HCT116 (cell line): ENCODE data around the gene LENG9. TPM values are rescaled to one million over a fixed set of nuclear protein-coding genes. Genes with fewer than 3 reads are reported as not detected.
"Not testable (repeated sequence)": the region's sequence is repeated elsewhere in the genome, so short reads cannot be mapped to it uniquely, and the experiment has no call there.

Experiments
- ATAC-seq: fragments of 200-7000 bp; cut with Tn5 transposase; 2 replicates; pipeline ENCODE4 v1.9.1; 2020; ENCODE audit warnings: mild to moderate bottlenecking, moderate library complexity
- BruUV-seq: library from RNA; stranded (reverse); fragments of 400-500 nt; replicated peaks from 2 replicates; lab custom pipeline; 2021; lab: Mats Ljungman, UMichigan
- CTCF ChIA-PET: fragments of 300-600 bp; sonication (Branson Sonifier 250); formaldehyde crosslinking; loops from one replicate; lab custom pipeline; 2021; ENCODE audit warnings: antibody characterized with exemption; lab: Charles Lee
- POLR2A ChIA-PET: fragments of 300-600, 350-600 bp; sonication (Branson Sonifier 250); formaldehyde crosslinking; loops from one replicate; lab custom pipeline; 2021; ENCODE audit warnings: antibody characterized with exemption; lab: Charles Lee
- RAD21 ChIA-PET, 2 experiments: fragments of 300-600 bp; sonication (Branson Sonifier 250); formaldehyde crosslinking; loops; one replicate each; lab custom pipeline; 2023; ENCODE audit warnings: low total read pairs in 2 of 2; ENCODE audit not compliant: uncharacterized antibody in 2 of 2, unreplicated experiment in 2 of 2, low non-redundant PET in 1 of 2; lab: Charles Lee
- DNase-seq: peaks from one replicate; pipeline ENCODE4 v3.0.0-alpha.2; 2010; ENCODE audit warnings: low read depth, low spot score
- H2AFZ ChIP-seq: fragments of 200-600 bp; shearing (Covaris generic), sonication (generic); 2 replicates; pipeline ENCODE4 v1.6.1; 2017; ENCODE audit warnings: low read depth, mixed run types, mixed read lengths, antibody characterized with exemption, low read length; ENCODE audit not compliant: poor library complexity, severe bottlenecking
- H3K27ac ChIP-seq: 2 replicates; pipeline ENCODE4 v1.5.1; 2012; ENCODE audit warnings: low read depth, low read length
- H3K27me3 ChIP-seq: fragments of 200-600 bp; sonication (generic); 2 replicates; pipeline ENCODE4 v1.6.1; 2016; ENCODE audit warnings: mixed run types, low read length, mixed read lengths; ENCODE audit not compliant: insufficient read depth
- H3K36me3 ChIP-seq, 2 experiments: fragments of 200-500 bp in 1 of 2; fragments of 200-600 bp in 1 of 2; sonication (Bioruptor generic) in 1 of 2; sonication (generic) in 1 of 2; 2 replicates each; pipeline versions ENCODE4 v1.5.1 to v1.6.1; 2014 to 2016; ENCODE audit warnings: low read length in 2 of 2, inconsistent platforms in 1 of 2, mixed read lengths in 1 of 2, mixed run types in 1 of 2; ENCODE audit not compliant: insufficient read depth in 2 of 2, control insufficient read depth in 1 of 2
- H3K4me1 ChIP-seq, 2 experiments: fragments of 200-600 bp in 1 of 2; sonication (generic) in 1 of 2; 2 replicates each; pipeline versions ENCODE4 v1.5.1 to v1.6.1; 2012 to 2017; ENCODE audit warnings: low read length in 2 of 2, inconsistent platforms in 1 of 2, mild to moderate bottlenecking in 1 of 2, mixed read lengths in 1 of 2, mixed run types in 1 of 2, moderate library complexity in 1 of 2; ENCODE audit not compliant: insufficient read depth in 2 of 2, control insufficient read depth in 1 of 2
- H3K4me2 ChIP-seq: fragments of 200-600 bp; sonication (generic); 2 replicates; pipeline ENCODE4 v1.6.1; 2017; ENCODE audit warnings: mixed run types, low read length, mixed read lengths
- H3K4me3 ChIP-seq, 2 experiments: fragments of 200-600 bp in 1 of 2; sonication (generic) in 1 of 2; replicated peaks in 1 of 2; 2 replicates each; pipeline ENCODE4 v1.5.1; 2011 to 2016; ENCODE audit warnings: low read length in 2 of 2, control low read depth in 1 of 2, low read depth in 1 of 2, mild to moderate bottlenecking in 1 of 2, mixed read lengths in 1 of 2, mixed run types in 1 of 2
- H3K79me2 ChIP-seq: fragments of 200-600 bp; sonication (generic); 2 replicates; pipeline ENCODE4 v1.6.1; 2017; ENCODE audit warnings: mild to moderate bottlenecking, mixed run types, low read length, moderate library complexity, mixed read lengths; ENCODE audit not compliant: insufficient read depth
- H3K9ac ChIP-seq: fragments of 200-600 bp; sonication (generic); 2 replicates; pipeline ENCODE4 v1.6.1; 2016; ENCODE audit warnings: low read length, mixed read lengths
- H3K9me2 ChIP-seq: fragments of 200-600 bp; sonication (generic), shearing (Covaris generic); 2 replicates; pipeline ENCODE4 v1.6.1; 2017; ENCODE audit warnings: mixed run types, mild to moderate bottlenecking, moderate library complexity; ENCODE audit not compliant: insufficient read depth
- H3K9me3 ChIP-seq, 2 experiments: fragments of 200-500 bp in 1 of 2; fragments of 200-600 bp in 1 of 2; sonication (Bioruptor generic) in 1 of 2; sonication (generic) in 1 of 2; 2 replicates each; pipeline ENCODE4 v1.6.1; 2014 to 2017; ENCODE audit warnings: low read length in 2 of 2, mixed read lengths in 2 of 2, inconsistent platforms in 1 of 2, low read depth in 1 of 2, mild to moderate bottlenecking in 1 of 2, mixed run types in 1 of 2, moderate library complexity in 1 of 2; ENCODE audit not compliant: control insufficient read depth in 1 of 2, insufficient read depth in 1 of 2
- H4K20me1 ChIP-seq: fragments of 200-600 bp; sonication (generic), shearing (Covaris generic); 2 replicates; pipeline ENCODE4 v1.6.1; 2017; ENCODE audit warnings: mixed run types, mild to moderate bottlenecking, moderate library complexity; ENCODE audit not compliant: insufficient read depth
- POLR2A ChIP-seq: IDR thresholded peaks from 2 replicates; pipeline ENCODE4 v1.7.0; 2011; ENCODE audit warnings: borderline replicate concordance; ENCODE audit not compliant: insufficient read depth, insufficient read length; ENCODE audit errors: extremely low read depth
- POLR2AphosphoS5 ChIP-seq: IDR thresholded peaks from 2 replicates; pipeline ENCODE4 v1.6.1; 2011; ENCODE audit warnings: mild to moderate bottlenecking, low read depth, low read length, moderate library complexity
- YY1 ChIP-seq: IDR thresholded peaks from 2 replicates; pipeline ENCODE4 v1.6.1; 2011; ENCODE audit warnings: low read length, low read depth, moderate library complexity, mild to moderate bottlenecking; ENCODE audit not compliant: insufficient replicate concordance; ENCODE audit errors: extremely low read depth
- intact Hi-C: fragments of 100-400 bp; cut with micrococcal nuclease; formaldehyde crosslinking; loops from 2 replicates; pipeline ENCODE4 v1.10.0; 2022
- total RNA-seq: library from RNA; stranded (reverse); gene quantifications from one replicate; pipeline ENCODE4 v1.2.1, GENCODE V29; 2021; ENCODE audit not compliant: unreplicated experiment
- TF ChIP-seq, protein P1 (sequence below): IDR thresholded peaks from 2 replicates; pipeline ENCODE4 v1.6.1; 2012

LENG9 gene
- total RNA-seq, 1 experiment from 2014 or later: 9.0 TPM

- Histone ChIP-seq H3K4me1 (peaks cover 0 to 8% of the 10 kb centered on the region in 2 experiments; a peak in 2 of 4 replicates), H2AFZ (no peak within 1 kb of the TSS), H3K9me2 (no peaks in the 10 kb centered on the region), H3K9ac (no peak within 1 kb of the TSS), H3K27ac (no peak within 1 kb of the TSS), H3K36me3 (no peaks in the 10 kb centered on the region), H3K27me3 (peaks cover 7% of the 10 kb centered on the region), H3K4me2 (no peak within 1 kb of the TSS), H4K20me1 (no peaks in the 10 kb centered on the region), H3K79me2 (no peaks in the 10 kb centered on the region), H3K9me3 (no peaks in the 10 kb centered on the region)
- DNase-seq: no peak
- no TSS peak for BruUV-seq
- ChIA-PET CTCF (no interaction called here), RAD21 (no interaction called here)
- ATAC-seq: no peak
- intact Hi-C loops: no loop called here
- TF ChIP-seq, protein P1, sequence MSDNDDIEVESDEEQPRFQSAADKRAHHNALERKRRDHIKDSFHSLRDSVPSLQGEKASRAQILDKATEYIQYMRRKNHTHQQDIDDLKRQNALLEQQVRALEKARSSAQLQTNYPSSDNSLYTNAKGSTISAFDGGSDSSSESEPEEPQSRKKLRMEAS: no peak
- TF ChIP-seq POLR2AphosphoS5 (no peak), YY1 (no peak), POLR2A (no peak)
- TF ChIP-seq, all 23 proteins: peak for 0
- no peak within 1 kb of the TSS for H3K4me3 ChIP-seq
- POLR2A ChIA-PET: no interaction called here
Observed at GRCh38 chr19:54502518-54503048, 39.0 kb upstream of the LENG9 start, which contains the start of gene LAIR2. LAIR2 (plus strand) TSS chr19:54502831; CDS start chr19:54502919, 88 bp downstream.

GRCh38 chr19:54498451-54498772 lies 34.8 kb upstream of the LENG9 start:
- H3K4me1 ChIP-seq, H3K36me3 ChIP-seq, ATAC-seq, H3K79me2 ChIP-seq, intact Hi-C loops, H2AFZ ChIP-seq, DNase-seq, CTCF ChIA-PET, H3K27ac ChIP-seq, H3K9me2 ChIP-seq, POLR2A ChIA-PET, H3K9me3 ChIP-seq, H3K4me2 ChIP-seq, H3K4me3 ChIP-seq, BruUV-seq, RAD21 ChIA-PET, H4K20me1 ChIP-seq, H3K9ac ChIP-seq: not testable (repeated sequence)
- peaks cover 17% of the 10 kb centered on the region for H3K27me3 ChIP-seq

GRCh38 chr19:54497747-54498450 lies 34.3 kb upstream of the LENG9 start:
- intact Hi-C loops, DNase-seq, BruUV-seq: not testable (repeated sequence)

DNA sequence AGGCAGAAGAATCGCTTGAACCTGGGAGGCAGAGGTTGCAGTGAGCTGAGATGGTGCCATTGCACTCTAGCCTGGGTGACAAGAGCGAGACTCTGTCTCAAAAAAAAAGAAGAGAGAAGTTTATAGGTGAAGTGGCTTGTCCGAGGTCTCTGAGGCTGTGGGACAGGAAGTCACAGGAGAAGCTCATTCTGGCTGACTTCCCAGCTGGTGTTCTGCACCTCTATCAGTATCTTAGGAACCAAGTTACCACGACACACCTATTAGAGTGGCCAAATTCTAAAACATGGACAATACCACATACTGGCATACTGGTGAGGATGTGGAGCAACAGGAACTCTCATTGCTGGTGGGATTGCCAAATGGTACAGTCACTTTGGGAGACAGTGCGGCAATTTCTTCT lies 31.7 kb upstream of the LENG9 start:
- H3K4me2 ChIP-seq, H3K9me2 ChIP-seq, H3K9me3 ChIP-seq, RAD21 ChIA-PET, BruUV-seq, H2AFZ ChIP-seq, intact Hi-C loops, H4K20me1 ChIP-seq, H3K79me2 ChIP-seq, ATAC-seq, CTCF ChIA-PET, H3K4me1 ChIP-seq, H3K4me3 ChIP-seq, H3K9ac ChIP-seq, DNase-seq, H3K36me3 ChIP-seq, H3K27ac ChIP-seq, POLR2A ChIA-PET: not testable (repeated sequence)
- peaks cover 27% of the 10 kb centered on the region for H3K27me3 ChIP-seq

More at GRCh38 chr19:54497747-54498450, 34.3 kb upstream of the LENG9 start:
- H3K4me3 ChIP-seq, POLR2A ChIA-PET, H3K9ac ChIP-seq, H3K79me2 ChIP-seq, H3K36me3 ChIP-seq, ATAC-seq, RAD21 ChIA-PET, H3K9me2 ChIP-seq, H3K4me2 ChIP-seq, H2AFZ ChIP-seq, CTCF ChIA-PET, H3K27ac ChIP-seq, H4K20me1 ChIP-seq, H3K4me1 ChIP-seq, H3K9me3 ChIP-seq: not testable (repeated sequence)
- H3K27me3 ChIP-seq: peaks cover 17% of the 10 kb centered on the region
